GM18951 (cell line): ENCODE results near the gene USB1.

Source experiments
- POLR2A ChIP-seq: IDR thresholded peaks from 4 replicates; pipeline ENCODE4 v1.6.1; 2011; ENCODE audit warnings: mild to moderate bottlenecking; ENCODE audit not compliant: insufficient read length, insufficient read depth; ENCODE audit errors: extremely low read depth
- in situ Hi-C: fragments of 300-500 bp; cut with MboI; formaldehyde crosslinking; loops from one replicate; pipeline ENCODE4 v1.12.0; 2022; ENCODE audit warnings: low sequenced_read_pairs, mixed read lengths, inconsistent platforms; ENCODE audit not compliant: unreplicated experiment

USB1 gene

GRCh38 chr16:57994778-57995177, 6.4 kb upstream of the USB1 start:
- in situ Hi-C loops = no loop called here
- TF ChIP-seq POLR2A = no peak

GRCh38 chr16:57995721-57996405, 5.3 kb upstream of the USB1 start:
- no peak for TF ChIP-seq POLR2A
- in situ Hi-C loops = no loop called here

- no peak for TF ChIP-seq POLR2A
- in situ Hi-C loops = no loop called here
Observed at GRCh38 chr16:57996406-57997175, 4.6 kb upstream of the USB1 start.

- no peak for TF ChIP-seq POLR2A
- in situ Hi-C loops = no loop called here
Observed at GRCh38 chr16:57997176-57997527, 4.1 kb upstream of the USB1 start.

GRCh38 chr16:57997528-57998265, 3.5 kb upstream of the USB1 start:
- in situ Hi-C loops = no loop called here
- no peak for TF ChIP-seq POLR2A

GRCh38 chr16:57998486-57998885, 2.7 kb upstream of the USB1 start:
- no peak for TF ChIP-seq POLR2A
- in situ Hi-C loops = no loop called here

- TF ChIP-seq POLR2A = no peak
- in situ Hi-C loops = no loop called here
Observed at GRCh38 chr16:57998992-57999365, 2.2 kb upstream of the USB1 start.

GRCh38 chr16:57999366-57999970, 1.7 kb upstream of the USB1 start:
- in situ Hi-C loops = no loop called here
- no peak for TF ChIP-seq POLR2A

- TF ChIP-seq POLR2A = no peak
- in situ Hi-C loops = loop anchor here (25.0 kb wide), 2 partner anchors 287 to 487 kb away; partner anchors contain the start of gene PRSS54
Observed at GRCh38 chr16:57999971-58000705, 1.1 kb upstream of the USB1 start, which contains the start of gene ZNF319. TSS of gene ZNF319 (minus strand) at chr16:58000672. CDS start at chr16:57998265, 2,407 bp downstream.

GRCh38 chr16:58001781-58002415, 691 bp downstream of the USB1 start:
- in situ Hi-C loops = loop anchor here (25.0 kb wide), 2 partner anchors 285 to 485 kb away; partner anchors contain the start of gene PRSS54
- no peak for TF ChIP-seq POLR2A

- TF ChIP-seq POLR2A = no peak
- in situ Hi-C loops = loop anchor here (25.0 kb wide), 2 partner anchors 285 to 485 kb away; partner anchors contain the start of gene PRSS54
Observed at GRCh38 chr16:58002416-58002800, 1.2 kb downstream of the USB1 start.

- in situ Hi-C loops = loop anchor here (25.0 kb wide), 2 partner anchors 284 to 484 kb away; partner anchors contain the start of gene PRSS54
- TF ChIP-seq POLR2A = no peak
Observed at GRCh38 chr16:58002936-58003335, 1.7 kb downstream of the USB1 start.

GRCh38 chr16:58004736-58005135, 3.5 kb downstream of the USB1 start:
- in situ Hi-C loops = loop anchor here (25.0 kb wide), 2 partner anchors 283 to 483 kb away; partner anchors contain the start of gene PRSS54
